BJ (cell line): Measurements from ENCODE around the gene CARD14. TPM values are rescaled to one million over a fixed set of nuclear protein-coding genes. Genes with fewer than 3 reads are reported as not detected.

Experiments used
- CTCF ChIA-PET: fragments of 350-600 bp; formaldehyde crosslinking; extraction: SDS; loops from one replicate; lab custom pipeline; 2021; ENCODE audit warnings: antibody characterized with exemption, inconsistent platforms; lab: Yijun Ruan, JAX
- POLR2A ChIA-PET: fragments of 300-600 bp; sonication (Branson Sonifier 250); formaldehyde crosslinking; extraction: SDS; loops from one replicate; lab custom pipeline; 2021; ENCODE audit warnings: antibody characterized with exemption; lab: Charles Lee
- DNase-seq: peaks from one replicate; pipeline ENCODE4 v3.0.0-alpha.2; 2011; ENCODE audit warnings: low read depth
- H3K27me3 ChIP-seq: 2 replicates; pipeline ENCODE4 v1.6.0; 2011; ENCODE audit warnings: low read length; ENCODE audit not compliant: control insufficient read depth, insufficient read depth
- H3K36me3 ChIP-seq: 2 replicates; pipeline ENCODE4 v1.5.1; 2011; ENCODE audit warnings: low read length; ENCODE audit not compliant: control insufficient read depth, insufficient read depth
- H3K4me3 ChIP-seq: 2 replicates; pipeline ENCODE4 v1.5.1; 2011; ENCODE audit warnings: low read depth, mild to moderate bottlenecking, control low read depth, low read length
- CTCF ChIP-seq: IDR thresholded peaks from 2 replicates; pipeline ENCODE4 v1.5.1; 2011; ENCODE audit warnings: low read depth, mild to moderate bottlenecking, control low read depth, inconsistent platforms, low read length, moderate library complexity; ENCODE audit not compliant: insufficient read depth
- polyA plus RNA-seq: library from polyadenylated mRNA; depleted of rRNA; stranded (reverse); fragments of >200 nt; gene quantifications from 2 replicates; pipeline ENCODE4 v1.2.3, GENCODE V29; 2011

CARD14 gene
- polyA plus RNA-seq, 1 experiment, result not detected

- Histone ChIP-seq H3K36me3 (peaks cover 36% of the 10 kb centered on the region), H3K4me3 (no peak overlapping the region), H3K27me3 (no peaks in the 10 kb centered on the region)
- POLR2A ChIA-PET, result no interaction called here
- CTCF ChIA-PET, result interaction anchor here (1.5 kb wide), 1 partner anchor 112 kb away, joined by 3 read pairs; the partner anchor contains the start of gene GAA
- TF ChIP-seq CTCF, result no peak
- no peak for DNase-seq
Measured at GRCh38 chr17:80212962-80213642, 43.3 kb downstream of the CARD14 start.

GRCh38 chr17:80213643-80213975, 43.8 kb downstream of the CARD14 start:
- H3K27me3 ChIP-seq, result no peaks in the 10 kb centered on the region
- POLR2A ChIA-PET, result no interaction called here
- TF ChIP-seq CTCF, result no peak
- no peak overlapping the region for H3K4me3 ChIP-seq
- H3K36me3 ChIP-seq, result peaks cover 34% of the 10 kb centered on the region
- DNase-seq, result no peak
- CTCF ChIA-PET, result no interaction called here

- no peak for DNase-seq
- ChIA-PET POLR2A (no interaction called here), CTCF (no interaction called here)
- Histone ChIP-seq H3K27me3 (no peaks in the 10 kb centered on the region), H3K4me3 (no peak overlapping the region), H3K36me3 (peaks cover 34% of the 10 kb centered on the region)
- no peak for TF ChIP-seq CTCF
Measured at GRCh38 chr17:80214012-80214877, 44.4 kb downstream of the CARD14 start.

GRCh38 chr17:80214878-80215210, 45.0 kb downstream of the CARD14 start:
- TF ChIP-seq CTCF, result no peak
- H3K4me3 ChIP-seq, result no peak overlapping the region
- CTCF ChIA-PET, result no interaction called here
- POLR2A ChIA-PET, result no interaction called here
- H3K27me3 ChIP-seq, result no peaks in the 10 kb centered on the region
- DNase-seq, result no peak
- peaks cover 32% of the 10 kb centered on the region for H3K36me3 ChIP-seq
